Bone marrow (tissue), 2 donors: ENCODE measurements around the gene MAML2.
A peak's percentile ranks its signal among the peaks of the same experiment; 100 is the strongest.

Experiments used
- DNase-seq, 2 donors: peaks; one replicate each; lab custom pipeline; 2025; lab: John Stamatoyannopoulos, UW

MAML2 gene

DNA sequence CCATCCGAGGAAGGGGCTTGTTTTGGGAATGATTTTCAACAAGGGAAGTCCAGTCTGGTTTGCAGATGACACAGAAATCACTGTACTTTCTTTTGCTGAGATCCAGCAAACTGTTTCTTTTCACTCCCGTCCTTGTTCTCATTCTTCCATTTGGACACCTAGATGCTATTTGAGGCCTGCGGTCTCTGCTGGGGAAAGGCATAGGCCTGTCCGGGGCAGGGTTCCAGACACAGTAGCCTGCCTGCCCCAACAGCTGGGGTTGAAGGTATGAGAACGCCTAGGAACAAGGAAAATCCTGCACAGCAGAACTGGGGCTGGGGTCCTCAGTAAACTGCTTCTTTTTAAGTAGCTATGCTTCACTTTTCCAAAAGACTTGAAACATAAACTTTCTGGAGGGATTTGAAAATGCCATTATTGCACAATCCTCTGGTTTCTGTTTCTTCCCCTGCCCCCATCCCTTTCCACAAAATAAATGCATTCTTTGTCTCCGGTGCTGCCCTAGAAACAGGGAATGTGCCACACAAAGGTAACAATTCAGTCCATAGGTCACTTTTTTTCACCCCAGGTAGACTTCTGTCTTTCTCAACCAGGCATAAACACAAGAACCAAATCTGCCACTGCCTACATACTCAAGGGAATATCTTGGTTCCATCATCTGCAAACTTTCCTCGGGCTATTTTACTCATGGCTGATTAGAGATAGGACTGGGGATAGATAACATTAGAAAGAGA lies 244.3 kb downstream of the MAML2 start:
- DNase-seq: no peak

DNA sequence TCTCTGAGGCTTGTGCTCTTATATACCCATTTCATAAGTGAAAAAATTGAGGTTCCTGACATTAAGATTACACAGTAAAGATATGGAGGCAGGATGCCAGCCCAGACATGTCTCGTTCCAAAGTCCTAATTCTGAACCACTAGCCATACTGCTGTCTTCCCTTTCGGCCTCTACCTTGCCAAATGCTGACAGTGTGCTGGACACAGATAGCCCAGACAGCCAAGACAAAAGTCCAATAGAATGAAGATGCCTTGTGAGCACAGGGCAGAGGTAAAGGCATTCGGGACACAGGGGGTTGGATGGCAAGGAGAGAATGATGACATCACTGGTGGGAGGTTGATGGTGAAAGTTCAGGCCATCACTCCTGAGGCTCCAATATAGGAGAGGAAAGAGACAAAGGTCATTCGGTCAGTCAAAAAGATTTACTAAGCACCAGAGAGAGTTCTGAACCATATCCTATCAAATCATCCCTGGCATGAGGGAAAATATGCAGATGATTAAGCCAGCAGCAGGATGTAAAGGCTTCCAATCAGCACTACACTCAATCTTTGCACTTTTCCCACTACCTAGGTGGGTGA lies 245.1 kb downstream of the MAML2 start:
- DNase-seq: no peak

DNA sequence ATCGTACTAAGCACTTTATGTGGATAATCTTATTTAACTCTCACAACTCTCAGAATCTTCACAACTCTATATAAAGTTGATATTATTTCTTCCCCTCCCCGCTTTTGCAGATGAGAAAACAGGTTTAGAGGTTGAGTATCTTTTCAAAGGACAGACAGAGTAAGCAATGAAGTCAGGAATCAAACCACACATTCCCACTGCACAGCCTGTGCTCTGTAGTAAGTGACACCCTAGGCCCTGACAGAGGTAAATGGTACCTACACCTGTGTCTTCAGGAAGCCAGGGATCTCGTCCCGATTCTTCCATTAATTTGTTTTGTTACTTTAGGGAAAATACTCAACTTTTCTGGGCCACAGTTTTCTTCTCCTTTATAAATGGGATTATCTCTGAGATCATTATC lies 246.6 kb downstream of the MAML2 start:
- no peak for DNase-seq

DNA sequence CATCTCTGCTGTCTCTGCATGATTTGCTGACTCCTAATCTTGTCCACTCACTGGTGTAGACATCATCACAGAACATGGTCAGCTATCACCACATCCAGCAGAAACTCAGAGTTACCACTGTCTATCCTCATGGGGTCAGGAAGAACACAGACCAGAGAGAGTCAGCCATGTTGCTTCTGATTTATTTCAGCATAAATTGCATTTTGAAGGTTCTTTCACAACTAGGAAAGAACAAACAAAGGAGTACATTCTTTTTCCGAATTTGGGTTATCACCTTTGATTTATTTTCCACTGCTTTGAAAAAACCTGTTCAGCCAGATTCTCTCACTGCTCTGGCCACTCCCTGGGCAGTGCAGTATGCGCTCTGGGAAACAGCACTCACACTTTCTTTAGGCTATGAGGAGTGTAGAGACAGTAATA lies 247.1 kb downstream of the MAML2 start:
- DNase-seq: no peak

DNA sequence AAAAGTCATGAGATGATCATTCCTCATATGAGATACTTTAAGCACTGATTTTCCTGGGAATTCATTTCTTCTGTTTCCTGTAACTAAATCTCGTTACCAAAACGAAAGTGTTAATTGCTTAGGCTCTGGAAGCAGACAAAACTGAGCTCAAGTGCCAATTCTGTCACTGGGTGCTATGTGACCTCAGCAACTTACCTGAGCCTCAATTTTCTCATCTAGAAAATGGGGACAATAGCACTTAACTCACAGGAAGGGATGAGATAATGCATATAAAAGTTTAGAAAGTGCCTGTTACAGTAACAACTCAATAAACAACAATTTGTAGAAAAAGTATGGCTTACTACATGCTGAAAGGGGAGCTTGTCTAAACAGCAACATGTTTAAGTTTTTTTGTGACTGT lies 248.8 kb downstream of the MAML2 start:
- no peak for DNase-seq

DNA sequence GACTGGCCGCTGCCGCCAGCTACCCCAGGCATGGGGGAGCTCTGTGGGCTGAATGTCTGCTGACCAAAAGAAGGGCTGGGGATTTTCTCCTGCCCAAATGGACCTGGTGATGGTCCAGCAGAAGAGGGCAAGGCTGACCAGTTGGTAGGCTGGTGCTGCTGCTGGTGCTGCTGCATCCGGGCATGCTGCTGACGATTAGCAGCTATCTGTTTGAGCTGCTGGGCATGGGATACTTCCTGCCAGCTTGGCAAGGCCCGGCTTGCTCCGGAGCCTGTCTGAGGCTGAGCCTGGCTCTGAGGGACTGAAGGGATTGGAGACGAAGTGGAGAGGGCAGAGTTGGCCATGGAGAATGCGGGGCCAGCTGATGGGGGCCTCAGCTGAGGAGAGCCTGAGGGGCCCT lies 250.5 kb downstream of the MAML2 start:
- no peak for DNase-seq

DNA sequence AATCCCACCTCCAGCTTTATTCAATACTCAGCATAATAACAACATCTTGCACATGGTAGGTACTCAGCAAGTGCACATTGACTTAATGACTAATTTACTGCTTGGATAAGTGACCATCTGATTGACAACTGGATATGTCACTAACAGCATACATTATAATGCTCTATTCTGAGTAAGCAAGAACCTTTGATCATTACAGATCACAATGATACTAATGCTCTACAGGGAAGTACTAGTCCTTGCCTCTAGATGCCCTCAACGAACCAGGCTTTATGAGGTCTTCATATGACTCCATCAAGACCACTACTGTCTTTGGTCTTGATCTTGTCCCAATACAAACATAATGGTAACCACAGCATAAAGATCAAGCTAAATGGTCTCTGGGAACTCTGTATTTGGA lies 251.5 kb downstream of the MAML2 start:
- DNase-seq: peak in 1 of 2 donors; percentile 43

DNA sequence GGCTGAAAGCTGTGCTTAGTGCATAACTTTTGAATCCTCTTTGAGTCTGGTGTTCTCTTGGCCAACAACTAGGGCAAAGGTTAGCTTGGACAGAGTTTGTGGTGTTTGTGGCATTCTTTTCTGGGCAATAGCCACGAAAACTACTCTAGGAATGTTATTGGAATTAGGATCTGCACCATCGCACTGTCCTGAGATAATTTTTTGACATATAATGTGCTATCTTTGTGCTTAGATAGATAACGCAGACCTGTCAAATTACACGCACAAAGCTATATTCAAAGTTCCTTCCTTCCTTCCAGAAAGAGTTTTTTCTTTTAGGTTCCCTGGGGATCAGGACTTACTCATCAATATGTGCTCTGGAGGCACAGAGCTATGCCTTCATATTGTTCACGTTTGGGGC lies 252.3 kb downstream of the MAML2 start:
- no peak for DNase-seq

DNA sequence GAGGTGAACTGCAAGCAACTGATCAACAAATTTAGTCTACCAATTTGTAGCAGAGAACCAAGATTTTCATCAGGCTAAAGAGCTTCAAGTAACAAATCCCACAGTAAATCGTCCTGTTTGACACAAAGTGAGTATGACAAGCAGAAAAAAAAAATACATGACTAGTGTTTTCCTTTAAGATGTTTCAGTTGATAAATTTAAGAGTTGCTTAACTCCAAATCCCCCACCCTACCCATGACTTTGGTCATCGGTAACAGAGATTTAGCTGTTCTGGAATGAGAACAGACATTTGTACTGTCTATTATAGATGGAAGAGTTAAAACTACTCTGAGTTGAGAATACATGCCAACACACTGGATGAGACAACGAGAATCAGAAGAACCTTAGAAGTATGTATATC lies 254.1 kb downstream of the MAML2 start:
- no peak for DNase-seq

DNA sequence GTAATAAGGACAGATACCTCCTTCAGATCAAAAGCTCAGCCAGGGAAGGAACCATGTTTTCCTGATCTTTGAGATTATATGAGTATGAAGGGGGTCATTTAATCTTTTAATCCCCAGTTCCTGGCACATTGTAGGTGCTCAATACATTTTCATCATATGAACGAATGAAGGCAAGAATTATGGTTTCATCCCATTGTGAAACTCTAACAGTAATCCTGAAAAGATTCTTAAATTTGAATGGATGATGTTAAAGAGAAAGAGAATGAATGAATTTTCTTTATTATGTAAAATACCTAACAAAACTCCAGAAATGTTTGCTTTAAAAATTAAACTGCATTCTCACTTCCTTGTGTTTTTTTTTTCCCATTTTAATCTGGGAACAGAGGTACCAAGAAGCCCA lies 256.9 kb downstream of the MAML2 start:
- no peak for DNase-seq

DNA sequence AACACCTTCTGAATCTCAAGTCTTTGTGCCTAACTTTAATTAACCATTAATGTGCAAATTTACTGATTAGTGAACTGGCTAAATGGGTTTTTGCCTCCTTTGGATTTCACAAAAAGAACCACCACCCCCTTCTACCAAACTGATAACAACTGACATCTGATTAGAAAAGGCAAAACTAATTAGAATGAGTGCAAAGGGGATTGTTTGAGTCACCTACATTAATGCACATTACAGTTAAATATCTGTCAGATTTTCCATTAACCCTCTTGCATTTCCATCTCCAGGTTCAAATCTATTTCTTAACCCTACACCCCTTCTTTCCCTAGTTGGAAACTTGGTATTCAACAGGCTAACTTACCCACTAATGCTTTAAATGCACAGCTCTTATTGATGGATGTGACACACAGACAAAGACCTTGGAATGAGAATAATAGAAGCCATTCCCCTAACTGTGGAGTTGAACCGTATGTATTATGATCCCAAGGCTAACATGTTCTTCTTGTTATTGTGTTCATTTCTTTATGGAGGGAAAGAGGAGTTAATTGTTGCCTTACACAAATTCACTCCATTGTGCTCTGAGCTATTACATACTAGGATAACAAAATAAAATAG lies 257.6 kb downstream of the MAML2 start:
- DNase-seq: no peak

DNA sequence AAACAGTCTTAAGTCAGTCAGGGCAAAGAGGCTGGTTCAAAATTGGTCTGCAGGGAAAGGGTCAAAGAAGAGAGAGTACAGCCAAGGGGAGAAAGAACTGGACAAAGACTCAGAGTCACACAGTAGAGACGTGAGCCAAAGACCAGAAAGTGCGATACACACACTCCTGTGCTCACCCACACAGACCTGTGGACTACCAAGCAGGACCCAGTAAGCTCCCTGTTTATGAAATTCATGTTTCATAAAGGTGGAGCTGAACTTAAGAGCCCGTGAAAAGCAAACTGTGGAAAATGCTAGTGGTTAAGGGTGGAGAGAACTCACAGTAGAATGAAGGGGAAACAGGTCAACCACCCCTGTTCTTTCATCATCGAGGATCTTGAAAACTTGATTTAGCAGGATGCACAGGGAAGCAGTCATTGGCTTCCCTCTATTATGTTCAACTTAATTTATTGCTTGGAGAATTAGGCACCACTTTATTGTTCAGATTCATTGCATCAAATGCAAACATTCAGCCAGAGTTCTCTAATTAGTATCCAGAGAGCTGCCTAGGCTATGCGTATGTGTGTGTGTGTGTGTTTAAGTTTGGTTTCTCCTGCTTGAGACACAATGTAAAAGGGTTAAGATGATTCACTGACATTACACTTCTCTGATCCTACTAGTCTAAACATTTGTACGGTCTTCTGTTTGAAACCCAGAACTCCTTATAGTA lies 258.2 kb downstream of the MAML2 start:
- no peak for DNase-seq

DNA sequence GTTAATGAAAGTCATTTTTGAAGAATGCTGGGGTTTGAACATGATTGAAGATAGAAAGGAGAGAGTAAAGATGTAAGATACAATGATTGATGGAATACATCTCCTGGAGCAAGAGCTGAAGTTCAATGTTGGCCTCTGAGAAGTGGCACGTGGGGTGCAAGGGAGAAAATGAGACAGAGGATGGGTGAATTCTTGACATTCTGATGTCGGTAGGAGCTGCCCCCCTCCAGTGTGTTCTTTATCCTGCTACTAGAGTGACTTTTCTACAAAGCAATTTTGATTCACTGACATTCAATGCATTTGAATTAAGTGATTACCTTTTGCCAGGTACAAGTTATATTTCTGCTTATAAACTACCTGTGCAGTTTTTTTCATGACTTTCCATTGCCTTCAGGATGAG lies 260.1 kb downstream of the MAML2 start:
- DNase-seq: no peak

DNA sequence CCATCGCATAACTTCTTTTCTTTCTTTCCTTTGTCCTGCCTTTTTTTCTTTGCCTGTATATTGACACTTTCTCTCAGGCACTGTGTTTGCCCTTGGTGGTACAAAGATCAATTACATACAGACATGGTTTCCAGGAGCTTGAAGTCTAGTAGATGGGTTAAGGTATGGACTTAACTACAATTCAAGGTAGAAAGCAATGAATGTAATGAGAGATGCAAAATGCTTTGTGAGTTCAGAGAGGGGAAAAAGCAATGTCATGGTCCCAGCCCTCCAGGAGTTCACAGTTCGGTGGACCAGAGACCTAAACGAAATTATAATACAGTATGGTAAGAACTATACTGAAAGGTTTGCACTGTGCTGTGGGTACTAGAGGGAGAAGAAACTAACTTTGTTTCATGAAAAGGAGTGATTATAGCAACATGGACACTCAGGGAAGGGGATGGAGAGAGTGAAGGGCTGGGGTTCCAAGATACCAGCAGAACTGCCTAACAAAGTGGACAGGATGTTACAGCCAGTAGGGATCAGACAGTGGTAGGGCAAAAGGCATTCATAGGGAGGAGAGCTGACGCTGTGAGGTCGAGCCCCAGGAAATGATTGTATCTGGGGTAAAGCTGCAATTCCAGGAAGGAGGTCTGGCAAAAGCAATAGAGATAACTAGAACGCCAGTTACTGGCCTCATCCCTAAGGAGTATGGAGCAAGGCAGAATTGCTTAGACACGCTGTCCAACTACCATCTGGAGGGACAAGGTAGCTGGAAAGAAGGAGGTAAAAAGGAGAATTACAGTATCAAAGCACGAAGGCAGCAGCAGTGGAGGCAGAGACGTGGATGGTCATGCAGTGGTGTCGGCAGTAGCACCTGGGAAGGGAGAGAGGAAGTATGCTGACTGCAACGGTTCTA lies 260.7 kb downstream of the MAML2 start:
- no peak for DNase-seq

DNA sequence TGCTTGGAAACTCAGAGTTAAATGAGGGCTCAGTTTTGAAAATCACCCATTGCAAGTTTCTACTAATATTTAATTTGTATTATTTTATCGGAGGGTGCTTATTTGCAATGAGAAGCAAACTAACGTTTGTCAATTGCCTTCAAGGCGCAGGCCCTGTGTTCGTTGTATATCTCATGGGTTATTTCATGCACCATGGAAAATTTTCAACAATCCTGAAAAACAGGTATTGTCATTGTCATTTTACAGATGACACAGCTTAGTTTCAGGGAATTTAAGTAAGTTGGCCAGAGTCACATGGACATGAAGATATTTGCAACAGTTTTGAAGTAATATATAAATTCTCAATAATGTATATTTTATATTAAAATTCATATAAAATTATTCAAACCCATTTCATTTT lies 261.4 kb downstream of the MAML2 start:
- DNase-seq: no peak

DNA sequence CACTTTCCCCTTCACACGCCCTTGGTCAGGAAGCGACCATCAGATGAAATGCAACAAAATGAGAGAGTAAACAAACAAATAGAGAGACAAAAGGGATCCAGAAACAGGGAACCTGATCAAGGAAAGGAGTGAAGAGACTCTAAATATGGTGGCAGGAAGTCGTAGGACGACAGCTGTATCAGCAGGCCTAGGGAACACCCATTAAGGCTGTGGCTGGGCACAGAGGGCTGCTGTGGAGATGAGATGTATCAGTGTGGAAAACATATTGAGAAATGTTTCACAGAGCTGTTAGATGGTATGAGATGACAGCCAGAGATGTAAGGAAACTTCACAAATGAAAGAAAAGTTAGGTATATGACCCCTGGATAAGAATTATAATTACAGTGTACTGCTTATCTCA lies 263.3 kb downstream of the MAML2 start:
- DNase-seq: no peak

DNA sequence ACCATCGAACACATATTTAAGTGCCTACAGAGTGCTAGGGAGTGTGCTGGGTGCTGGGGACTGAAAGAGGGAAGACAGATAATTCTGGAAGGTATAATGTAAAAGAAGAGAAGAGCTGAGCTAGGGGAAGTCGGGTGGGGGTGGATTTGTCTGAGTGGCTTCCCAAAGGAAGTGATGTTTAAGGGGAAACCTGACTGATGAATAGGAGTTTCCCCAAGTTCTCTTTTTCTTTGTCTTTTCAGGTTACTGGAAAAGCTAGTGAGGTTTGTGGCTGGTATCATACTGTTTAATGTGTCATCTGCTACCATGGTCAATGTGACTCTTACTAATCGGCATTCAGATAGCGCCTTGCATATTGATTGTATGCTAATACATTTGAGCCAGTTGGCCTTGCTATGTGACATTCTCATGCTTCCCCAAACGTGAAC lies 267.4 kb downstream of the MAML2 start:
- no peak for DNase-seq

DNA sequence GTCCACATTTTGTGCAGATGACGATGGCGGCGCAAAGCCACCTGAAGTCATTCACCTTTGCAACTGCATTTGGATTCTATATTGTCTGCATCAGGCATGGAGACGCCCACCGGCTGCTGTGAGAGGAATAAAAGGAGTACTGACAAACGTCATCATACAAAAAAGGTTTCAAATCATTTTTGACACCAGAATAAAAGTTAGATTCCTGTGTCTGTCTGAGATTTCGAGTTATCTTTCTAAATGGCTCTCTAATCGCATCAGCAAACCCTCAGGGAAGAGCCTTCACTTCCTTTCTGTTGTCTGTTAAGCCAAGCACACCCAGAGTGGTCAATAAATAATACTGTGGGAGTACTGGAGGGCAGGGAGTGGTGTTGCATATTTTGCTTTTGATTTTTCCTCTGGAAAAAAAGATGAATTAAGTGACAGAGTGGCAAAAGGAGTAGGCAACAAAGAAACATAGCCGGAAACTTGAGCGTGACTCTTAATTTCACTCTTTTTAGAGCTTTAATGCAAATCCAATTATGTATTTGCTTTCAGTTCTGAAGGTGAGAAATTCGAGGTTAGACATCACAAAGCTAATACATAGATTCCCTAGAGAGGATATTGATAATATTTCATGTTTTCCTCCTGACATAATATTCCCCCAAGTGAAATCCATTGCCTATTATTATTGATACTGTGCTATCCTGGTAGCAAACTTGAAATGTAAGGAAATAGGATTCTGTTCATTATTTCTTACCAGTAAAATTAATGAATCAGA lies 268.3 kb downstream of the MAML2 start:
- DNase-seq: no peak

DNA sequence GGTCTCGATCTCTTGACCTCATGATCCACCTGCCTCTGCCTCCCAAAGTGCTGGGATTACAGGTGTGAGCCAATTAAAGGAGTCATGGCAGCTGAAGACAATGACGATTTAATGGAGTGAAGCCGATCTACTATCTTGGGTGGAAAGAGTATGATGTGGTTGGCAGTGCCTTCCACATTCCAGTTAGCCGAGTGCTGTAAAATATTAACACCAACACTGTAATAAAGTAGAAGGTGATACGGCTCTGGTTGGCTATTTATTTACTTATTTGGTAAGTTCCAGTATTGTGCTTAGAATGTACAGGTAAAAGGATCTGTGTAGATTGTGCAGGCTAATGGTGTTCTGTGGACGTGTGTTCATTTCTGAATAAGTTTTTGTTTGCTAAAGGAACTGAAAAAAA lies 269.5 kb downstream of the MAML2 start:
- no peak for DNase-seq

DNA sequence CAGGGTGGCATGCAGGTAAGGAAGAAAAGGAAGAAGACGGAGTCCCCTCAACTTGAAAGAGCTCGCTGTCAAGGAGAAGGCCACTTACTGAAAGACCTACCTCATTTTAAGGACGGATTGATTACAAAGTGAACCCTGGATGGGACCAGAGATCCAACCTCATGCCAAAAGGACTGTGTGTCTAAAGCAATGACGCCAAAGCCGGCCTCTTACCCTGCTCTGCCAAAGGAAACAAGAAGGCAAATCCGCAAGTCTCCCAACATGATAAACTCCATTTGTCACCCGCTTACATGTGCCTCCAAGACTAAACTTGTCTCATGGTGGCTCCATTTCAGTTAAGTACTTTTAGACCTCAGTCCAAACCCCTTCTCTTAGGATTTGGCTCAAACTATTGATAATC lies 270.4 kb downstream of the MAML2 start:
- DNase-seq: no peak

DNA sequence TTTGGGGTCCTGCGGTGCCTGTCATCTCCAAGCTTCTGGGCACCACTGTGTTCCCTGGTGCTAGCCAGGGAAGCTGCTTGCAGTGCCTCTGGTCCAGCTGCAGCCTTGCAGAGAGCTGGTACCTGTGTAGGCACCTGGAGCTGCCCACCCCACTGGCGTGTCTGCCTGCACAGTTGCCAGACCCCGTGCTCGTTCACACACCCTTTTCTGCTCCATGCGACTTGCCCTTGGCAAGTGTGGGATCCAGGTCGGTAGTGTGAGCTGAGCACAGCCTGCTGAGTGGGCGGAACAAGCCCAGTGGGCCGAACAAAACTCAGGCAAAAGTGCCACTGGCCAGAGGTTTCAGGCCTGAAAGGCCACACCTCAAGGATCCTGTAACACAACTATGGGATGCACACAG lies 272.5 kb downstream of the MAML2 start:
- DNase-seq: no peak
